ENCODE measurements around the gene GPATCH2L.
A peak's percentile ranks its signal among the peaks of the same experiment; 100 is the strongest.

The GPATCH2L gene

DNA sequence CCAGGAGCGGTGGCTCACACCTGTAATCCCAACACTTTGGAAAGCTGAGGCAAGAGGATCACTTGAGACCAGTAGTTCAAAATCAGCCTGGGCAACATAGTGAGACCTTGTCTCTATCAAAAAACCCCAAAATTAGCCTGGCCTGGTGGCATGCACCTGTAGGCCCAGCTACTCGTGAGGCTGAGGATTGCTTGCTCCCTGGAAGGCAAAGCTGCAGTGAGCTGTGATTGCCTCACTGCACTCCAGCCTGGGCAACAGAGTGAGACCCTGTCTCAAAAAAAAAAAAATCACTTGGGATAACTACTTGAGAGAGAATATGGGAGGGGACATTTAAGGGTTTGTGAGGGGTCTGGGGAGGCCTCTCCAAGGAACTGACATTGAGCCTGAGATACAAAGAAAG, 109.0 kb downstream of the GPATCH2L start:
- 42% methylated on average over 2 of the region's 2 CpGs for WGBS (ENCODE audit: insufficient coverage)

DNA sequence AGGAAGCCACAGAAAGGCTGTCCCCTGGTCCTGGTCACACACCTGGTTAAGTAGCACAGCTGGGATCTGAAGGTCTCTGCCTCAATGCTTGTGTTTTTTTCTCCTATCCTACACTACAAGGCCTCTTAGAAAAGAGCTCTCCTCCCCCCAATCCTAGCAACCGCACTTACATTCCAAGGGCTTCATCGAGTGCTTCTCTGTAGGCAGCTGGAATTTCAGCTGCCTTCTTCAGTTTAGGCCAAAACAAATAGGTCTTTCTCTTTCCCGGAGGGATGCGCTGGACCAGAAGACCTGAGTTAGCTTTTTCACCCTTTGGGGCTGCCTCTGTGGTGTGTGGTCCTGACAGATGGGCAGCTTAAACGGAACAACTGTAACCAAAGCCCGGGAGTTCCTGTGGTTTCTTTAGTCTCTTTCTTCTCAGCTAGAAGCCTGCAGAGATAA, 109.7 kb downstream of the GPATCH2L start:
- H3K27me3 ChIP-seq (replicated peaks in 2 of 5; ENCODE audit: control insufficient read depth in 4 of 5, insufficient read depth in 5 of 5, low read length in 4 of 5): peaks cover 0 to 2% (median 0%) of the 10 kb centered on the region in 5 experiments
- WGBS (ENCODE audit: insufficient coverage): 58% methylated on average over 5 of the region's 6 CpGs
- ChIA-PET CTCF (no interaction called here), POLR2A (no interaction called here)
- peak in 2 of 3 donors; percentile 37 to 40 for DNase-seq
- H3K27ac ChIP-seq (ENCODE audit: insufficient read depth in 1 of 2, low read depth in 1 of 2, low read length in 2 of 2, poor library complexity in 1 of 2, severe bottlenecking in 2 of 2): no peak overlapping the region
- H3K36me3 ChIP-seq (ENCODE audit: control insufficient read depth in 4 of 4, insufficient read depth in 4 of 4, low read length in 3 of 4): no peaks in the 10 kb centered on the region
- peaks cover 0 to 6% (median 1%) of the 10 kb centered on the region in 4 experiments for H3K4me1 ChIP-seq (ENCODE audit: control extremely low read depth in 1 of 4, control insufficient read depth in 4 of 4, insufficient read depth in 4 of 4, low read length in 3 of 4)
- no peaks in the 10 kb centered on the region for H3K9me3 ChIP-seq (ENCODE audit: control extremely low read depth in 1 of 5, control insufficient read depth in 4 of 5, insufficient read depth in 2 of 5, low read depth in 1 of 5, low read length in 4 of 5)
- no peak overlapping the region for H3K4me3 ChIP-seq (ENCODE audit: control insufficient read depth in 1 of 7, extremely low read depth in 1 of 7, insufficient read depth in 4 of 7, low read depth in 2 of 7, low read length in 6 of 7)

More for the DNA sequence above, 109.0 kb downstream of the GPATCH2L start:
- no peak overlapping the region for H3K4me3 ChIP-seq (ENCODE audit: control insufficient read depth in 1 of 7, extremely low read depth in 1 of 7, insufficient read depth in 4 of 7, low read depth in 2 of 7, low read length in 6 of 7)
- H3K9me3 ChIP-seq (ENCODE audit: control extremely low read depth in 1 of 5, control insufficient read depth in 4 of 5, insufficient read depth in 2 of 5, low read depth in 1 of 5, low read length in 4 of 5): no peaks in the 10 kb centered on the region
- POLR2A ChIA-PET: no interaction called here
- H3K36me3 ChIP-seq (ENCODE audit: control insufficient read depth in 4 of 4, insufficient read depth in 4 of 4, low read length in 3 of 4): no peaks in the 10 kb centered on the region
- peaks cover 0 to 2% (median 0%) of the 10 kb centered on the region in 5 experiments for H3K27me3 ChIP-seq (replicated peaks in 2 of 5; ENCODE audit: control insufficient read depth in 4 of 5, insufficient read depth in 5 of 5, low read length in 4 of 5)
- no peak overlapping the region for H3K27ac ChIP-seq (ENCODE audit: insufficient read depth in 1 of 2, low read depth in 1 of 2, low read length in 2 of 2, poor library complexity in 1 of 2, severe bottlenecking in 2 of 2)
- DNase-seq: no peak
- H3K4me1 ChIP-seq (ENCODE audit: control extremely low read depth in 1 of 4, control insufficient read depth in 4 of 4, insufficient read depth in 4 of 4, low read length in 3 of 4): peaks cover 0 to 6% (median 1%) of the 10 kb centered on the region in 4 experiments
- CTCF ChIA-PET: no interaction called here

DNA sequence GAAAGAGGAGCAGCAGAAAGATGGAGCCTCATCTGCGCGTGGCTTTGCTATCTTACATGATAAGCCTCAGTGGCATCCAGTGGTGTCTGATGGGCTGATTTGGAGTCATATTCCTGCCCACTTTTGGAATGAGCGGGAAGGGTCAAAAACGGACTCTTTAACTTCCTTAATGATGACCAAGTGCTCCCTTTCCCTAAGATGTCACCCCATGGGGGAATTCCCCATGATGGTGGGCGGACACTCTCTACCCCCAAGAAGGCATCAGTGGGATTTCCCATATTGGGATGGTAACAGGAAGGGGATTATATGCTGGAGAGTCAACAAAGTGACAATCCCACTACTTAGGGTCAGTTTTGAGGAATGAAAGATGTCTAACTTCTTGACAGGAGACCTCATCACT, 110.9 kb downstream of the GPATCH2L start:
- CTCF ChIA-PET: interaction anchor here (0.7 kb wide), 1 partner anchor 1189 kb away, joined by 3 read pairs; no protein-coding TSS in a partner anchor
- Histone ChIP-seq H3K27me3 (replicated peaks in 2 of 5; ENCODE audit: control insufficient read depth in 4 of 5, insufficient read depth in 5 of 5, low read length in 4 of 5) (peaks cover 0 to 3% (median 0%) of the 10 kb centered on the region in 5 experiments), H3K27ac (ENCODE audit: insufficient read depth in 1 of 2, low read depth in 1 of 2, low read length in 2 of 2, poor library complexity in 1 of 2, severe bottlenecking in 2 of 2) (no peak overlapping the region), H3K36me3 (ENCODE audit: control insufficient read depth in 4 of 4, insufficient read depth in 4 of 4, low read length in 3 of 4) (no peaks in the 10 kb centered on the region), H3K4me3 (ENCODE audit: control insufficient read depth in 1 of 7, extremely low read depth in 1 of 7, insufficient read depth in 4 of 7, low read depth in 2 of 7, low read length in 6 of 7) (no peak overlapping the region), H3K4me1 (ENCODE audit: control extremely low read depth in 1 of 4, control insufficient read depth in 4 of 4, insufficient read depth in 4 of 4, low read length in 3 of 4) (peaks cover 0 to 9% (median 4%) of the 10 kb centered on the region in 4 experiments), H3K9me3 (ENCODE audit: control extremely low read depth in 1 of 5, control insufficient read depth in 4 of 5, insufficient read depth in 2 of 5, low read depth in 1 of 5, low read length in 4 of 5) (no peaks in the 10 kb centered on the region)
- WGBS (ENCODE audit: insufficient coverage): 94% methylated on average over 4 of the region's 5 CpGs
- POLR2A ChIA-PET: no interaction called here
- no peak for DNase-seq

All from common myeloid progenitor, CD34-positive (primary cell).